HepG2 (cell line): Measurements from ENCODE around the gene TBRG4. TPM values are rescaled to one million over a fixed set of nuclear protein-coding genes. Genes with fewer than 3 reads are reported as not detected.

ENCODE experiments used
- ATAC-seq: fragments of 200-7000 bp; cut with Tn5 transposase; 3 replicates; pipeline ENCODE4 v1.9.1; 2020; ENCODE audit warnings: mild to moderate bottlenecking, moderate library complexity
- BruUV-seq: library from RNA; stranded (reverse); fragments of 400-500 nt; replicated peaks from 2 replicates; lab custom pipeline; 2021; lab: Mats Ljungman, UMichigan
- CTCF ChIA-PET: fragments of 300-600 bp; formaldehyde crosslinking; extraction: SDS; loops from one replicate; lab custom pipeline; 2021; ENCODE audit warnings: low total read pairs, inconsistent platforms, low intra/inter-chr PET ratio; lab: Yijun Ruan, JAX
- POLR2A ChIA-PET: fragments of 350-600 bp; sonication (Branson Sonifier 250); formaldehyde crosslinking; loops from one replicate; lab custom pipeline; 2020; ENCODE audit warnings: antibody characterized with exemption, inconsistent platforms; lab: Yijun Ruan, JAX
- DNase-seq: peaks from one replicate; pipeline ENCODE4 v3.0.0-alpha.2; 2015; ENCODE audit warnings: low spot score
- FAIRE-seq: peaks from 3 replicates; lab custom pipeline; 2011; peaks lifted over from hg19 to GRCh38; lab: Jason Lieb, UNC
- H2AFZ ChIP-seq: one replicate; pipeline ENCODE4 v1.6.1; 2011; ENCODE audit warnings: low read length, inconsistent platforms
- H3K27ac ChIP-seq: fragments of 300-600 bp; 3 replicates; pipeline ENCODE4 v1.8.0; 2011; ENCODE audit warnings: mixed run types, mild to moderate bottlenecking, mixed read lengths, low read length, inconsistent platforms; ENCODE audit not compliant: insufficient read depth; ENCODE audit errors: extremely low read length
- H3K27me3 ChIP-seq, 2 experiments: fragments of 200-600 bp in 1 of 2; 2 replicates in 1 of 2; 3 replicates in 1 of 2; pipeline versions ENCODE4 v1.6.0 to v1.8.0; 2011; ENCODE audit warnings: low read length in 2 of 2, mild to moderate bottlenecking in 2 of 2, moderate library complexity in 2 of 2, inconsistent platforms in 1 of 2; ENCODE audit not compliant: insufficient read depth in 2 of 2, control insufficient read depth in 1 of 2
- H3K36me3 ChIP-seq, 2 experiments: fragments of 200-600 bp in 1 of 2; replicated peaks in 1 of 2; 2 replicates in 1 of 2; 3 replicates in 1 of 2; pipeline versions ENCODE4 v1.5.1 to v1.8.0; 2011; ENCODE audit warnings: low read length in 2 of 2, inconsistent platforms in 1 of 2; ENCODE audit not compliant: insufficient read depth in 2 of 2, control insufficient read depth in 1 of 2
- H3K4me1 ChIP-seq: 2 replicates; pipeline ENCODE4 v1.5.1; 2012; ENCODE audit warnings: low read length, inconsistent platforms; ENCODE audit not compliant: insufficient read depth
- H3K4me2 ChIP-seq: 2 replicates; pipeline ENCODE4 v1.6.0; 2011; ENCODE audit warnings: low read depth, low read length, inconsistent platforms
- H3K4me3 ChIP-seq, 3 experiments: fragments of 200-600 bp in 1 of 3; sonication (generic), shearing (Covaris generic) in 1 of 3; replicated peaks in 1 of 3; 2 replicates each; pipeline ENCODE4 v1.5.1; 2011 to 2016; ENCODE audit warnings: low read length in 3 of 3, inconsistent platforms in 2 of 3, low read depth in 2 of 3, mild to moderate bottlenecking in 2 of 3, control low read depth in 1 of 3, mixed read lengths in 1 of 3; ENCODE audit not compliant: insufficient read depth in 1 of 3
- H3K79me2 ChIP-seq: one replicate; pipeline ENCODE4 v1.6.1; 2011; ENCODE audit warnings: low read length, inconsistent platforms; ENCODE audit not compliant: insufficient read depth
- H3K9ac ChIP-seq: 2 replicates; pipeline ENCODE4 v1.6.0; 2011; ENCODE audit warnings: mild to moderate bottlenecking, low read depth, low read length, inconsistent platforms; ENCODE audit not compliant: insufficient read depth
- H3K9me3 ChIP-seq: 2 replicates; pipeline ENCODE4 v1.5.1; 2012; ENCODE audit warnings: mild to moderate bottlenecking, low read length
- H4K20me1 ChIP-seq: 2 replicates; pipeline ENCODE4 v1.6.0; 2011; ENCODE audit warnings: inconsistent platforms, mild to moderate bottlenecking, low read length, moderate library complexity; ENCODE audit not compliant: insufficient read depth
- DDIT3 ChIP-seq: sonication (generic); formaldehyde crosslinking; IDR thresholded peaks from 2 replicates; pipeline ENCODE4 v1.4.0; 2020; ENCODE audit warnings: mild to moderate bottlenecking, missing genetic modification reagents
- ZNF382 ChIP-seq: sonication (generic); formaldehyde crosslinking; IDR thresholded peaks from 2 replicates; pipeline ENCODE4 v1.5.0; 2020; ENCODE audit warnings: missing genetic modification reagents, mild to moderate bottlenecking, borderline replicate concordance
- ZNF7 ChIP-seq: IDR thresholded peaks from 2 replicates; pipeline ENCODE4 v1.6.1; 2016; ENCODE audit warnings: missing biosample characterization, missing genetic modification reagents
- ZSCAN21 ChIP-seq: sonication (generic); formaldehyde crosslinking; IDR thresholded peaks from 2 replicates; pipeline ENCODE4 v1.8.0; 2022; ENCODE audit warnings: mild to moderate bottlenecking, missing genetic modification reagents, moderate library complexity, borderline replicate concordance
- WGBS: methylation state at CpG from one replicate; pipeline ENCODE4 v1.1.6; 2017; ENCODE audit warnings: low lambda C conversion rate; 5-methylcytosine and 5-hydroxymethylcytosine counted together
- in situ Hi-C: cut with HindIII; loops from 2 replicates; pipeline ENCODE4 v1.10.0; 2017; ENCODE audit warnings: low pct_unique_long_range_greater_than_20kb; ENCODE audit not compliant: extremely low pct_ligation_motif_present
- intact Hi-C: fragments of 100-400 bp; cut with micrococcal nuclease; formaldehyde crosslinking; loops from one replicate; pipeline ENCODE4 v1.10.0; 2022; ENCODE audit not compliant: unreplicated experiment
- polyA plus RNA-seq, 8 experiments: library from polyadenylated mRNA; depleted of rRNA in 3 of 8; stranded (reverse) in 7 of 8; unstranded in 1 of 8; fragments of >200 nt; fragmentation: Illumina TruSeq in 4 of 8; extraction: Trizol in 4 of 8; gene quantifications; 2 replicates each; pipeline versions ENCODE4 v1.2.1 to v1.2.3, GENCODE V29; 2011 to 2016; ENCODE audit warnings: low read depth in 4 of 8, missing spikeins in 1 of 8, mixed read lengths in 1 of 8; ENCODE audit not compliant: insufficient read depth in 1 of 8
- total RNA-seq, 5 experiments: library from RNA; depleted of rRNA; stranded (reverse); fragments of >200 nt; fragmentation: Illumina TruSeq; extraction: Trizol; gene quantifications; 2 replicates each; pipeline ENCODE4 v1.2.3, GENCODE V29; 2016; ENCODE audit warnings: low read depth in 1 of 5
- TF ChIP-seq, protein P1 (sequence below): sonication (generic); formaldehyde crosslinking; IDR thresholded peaks from 2 replicates; pipeline ENCODE4 v1.4.0; 2020; ENCODE audit warnings: mild to moderate bottlenecking, missing genetic modification reagents
- TF ChIP-seq, protein P2 (sequence below): sonication (generic); formaldehyde crosslinking; IDR thresholded peaks from 2 replicates; pipeline ENCODE4 v1.4.0; 2020; ENCODE audit warnings: mild to moderate bottlenecking, missing genetic modification reagents

The TBRG4 gene
- total and polyA plus RNA-seq, 2 of the 13 experiments (the other 11 are each of a cell fraction or from before 2014, with no cell fraction given) = 87.8 to 107 TPM

GRCh38 chr7:45157653-45158401 lies 46.3 kb upstream of the TBRG4 start, which contains the start of gene RAMP3:
TSS of gene RAMP3 (plus strand) at chr7:45157791. CDS start at chr7:45157829, 38 bp downstream.
- ChIA-PET CTCF (no interaction called here), POLR2A (no interaction called here)
- in situ Hi-C loops (loop anchor here (25.0 kb wide), 1 partner anchor 429 kb away; no protein-coding TSS in a partner anchor), intact Hi-C loops (loop anchor here (10.0 kb wide), 1 partner anchor 427 kb away; no protein-coding TSS in a partner anchor)
- WGBS = 23% methylated on average over 7 of the region's 56 CpGs
- no TSS peak for BruUV-seq
- H3K9me3 ChIP-seq = no peaks in the 10 kb centered on the region
- TF ChIP-seq ZNF382 (CRISPR knock-in tag) (no peak), DDIT3 (CRISPR knock-in tag) (no peak)
- TF ChIP-seq, protein P1, sequence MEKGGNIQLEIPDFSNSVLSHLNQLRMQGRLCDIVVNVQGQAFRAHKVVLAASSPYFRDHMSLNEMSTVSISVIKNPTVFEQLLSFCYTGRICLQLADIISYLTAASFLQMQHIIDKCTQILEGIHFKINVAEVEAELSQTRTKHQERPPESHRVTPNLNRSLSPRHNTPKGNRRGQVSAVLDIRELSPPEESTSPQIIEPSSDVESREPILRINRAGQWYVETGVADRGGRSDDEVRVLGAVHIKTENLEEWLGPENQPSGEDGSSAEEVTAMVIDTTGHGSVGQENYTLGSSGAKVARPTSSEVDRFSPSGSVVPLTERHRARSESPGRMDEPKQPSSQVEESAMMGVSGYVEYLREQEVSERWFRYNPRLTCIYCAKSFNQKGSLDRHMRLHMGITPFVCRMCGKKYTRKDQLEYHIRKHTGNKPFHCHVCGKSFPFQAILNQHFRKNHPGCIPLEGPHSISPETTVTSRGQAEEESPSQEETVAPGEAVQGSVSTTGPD (CRISPR knock-in tag) = no peak
- no peaks in the 10 kb centered on the region for H3K36me3 ChIP-seq
- peaks cover 7 to 57% of the 10 kb centered on the region in 2 experiments; a peak in 4 of 5 replicates for H3K27me3 ChIP-seq
- H3K9ac ChIP-seq = no peak within 1 kb of the TSS
- no peak within 1 kb of the TSS for H3K4me2 ChIP-seq
- H3K4me3 ChIP-seq = no peak within 1 kb of the TSS
- no peak within 1 kb of the TSS for H2AFZ ChIP-seq
- no peak within 1 kb of the TSS for H3K27ac ChIP-seq
- FAIRE-seq (no peak), DNase-seq (no peak), ATAC-seq (no peak)
- H4K20me1 ChIP-seq = no peaks in the 10 kb centered on the region
- H3K79me2 ChIP-seq = no peaks in the 10 kb centered on the region
- no peaks in the 10 kb centered on the region for H3K4me1 ChIP-seq

- Histone ChIP-seq H3K36me3 (no peaks in the 10 kb centered on the region), H3K4me3 (no peak overlapping the region), H3K4me1 (no peaks in the 10 kb centered on the region), H3K79me2 (no peaks in the 10 kb centered on the region), H3K9ac (no peak overlapping the region), H3K27me3 (peaks cover 7 to 60% of the 10 kb centered on the region in 2 experiments; a peak in 4 of 5 replicates), H3K9me3 (no peaks in the 10 kb centered on the region), H4K20me1 (no peaks in the 10 kb centered on the region), H2AFZ (no peak overlapping the region), H3K4me2 (no peak overlapping the region), H3K27ac (no peak overlapping the region)
- no peak for ATAC-seq
- intact Hi-C loops (loop anchor here (10.0 kb wide), 1 partner anchor 428 kb away; no protein-coding TSS in a partner anchor), in situ Hi-C loops (loop anchor here (25.0 kb wide), 1 partner anchor 430 kb away; no protein-coding TSS in a partner anchor)
- 33% methylated on average over 12 of the region's 14 CpGs for WGBS
- ChIA-PET POLR2A (no interaction called here), CTCF (no interaction called here)
- no peak for FAIRE-seq
- no TSS peak for BruUV-seq
- DNase-seq = no peak
- TF ChIP-seq ZSCAN21 (CRISPR knock-in tag) (no peak), ZNF7 (no peak)
- TF ChIP-seq, protein P2, sequence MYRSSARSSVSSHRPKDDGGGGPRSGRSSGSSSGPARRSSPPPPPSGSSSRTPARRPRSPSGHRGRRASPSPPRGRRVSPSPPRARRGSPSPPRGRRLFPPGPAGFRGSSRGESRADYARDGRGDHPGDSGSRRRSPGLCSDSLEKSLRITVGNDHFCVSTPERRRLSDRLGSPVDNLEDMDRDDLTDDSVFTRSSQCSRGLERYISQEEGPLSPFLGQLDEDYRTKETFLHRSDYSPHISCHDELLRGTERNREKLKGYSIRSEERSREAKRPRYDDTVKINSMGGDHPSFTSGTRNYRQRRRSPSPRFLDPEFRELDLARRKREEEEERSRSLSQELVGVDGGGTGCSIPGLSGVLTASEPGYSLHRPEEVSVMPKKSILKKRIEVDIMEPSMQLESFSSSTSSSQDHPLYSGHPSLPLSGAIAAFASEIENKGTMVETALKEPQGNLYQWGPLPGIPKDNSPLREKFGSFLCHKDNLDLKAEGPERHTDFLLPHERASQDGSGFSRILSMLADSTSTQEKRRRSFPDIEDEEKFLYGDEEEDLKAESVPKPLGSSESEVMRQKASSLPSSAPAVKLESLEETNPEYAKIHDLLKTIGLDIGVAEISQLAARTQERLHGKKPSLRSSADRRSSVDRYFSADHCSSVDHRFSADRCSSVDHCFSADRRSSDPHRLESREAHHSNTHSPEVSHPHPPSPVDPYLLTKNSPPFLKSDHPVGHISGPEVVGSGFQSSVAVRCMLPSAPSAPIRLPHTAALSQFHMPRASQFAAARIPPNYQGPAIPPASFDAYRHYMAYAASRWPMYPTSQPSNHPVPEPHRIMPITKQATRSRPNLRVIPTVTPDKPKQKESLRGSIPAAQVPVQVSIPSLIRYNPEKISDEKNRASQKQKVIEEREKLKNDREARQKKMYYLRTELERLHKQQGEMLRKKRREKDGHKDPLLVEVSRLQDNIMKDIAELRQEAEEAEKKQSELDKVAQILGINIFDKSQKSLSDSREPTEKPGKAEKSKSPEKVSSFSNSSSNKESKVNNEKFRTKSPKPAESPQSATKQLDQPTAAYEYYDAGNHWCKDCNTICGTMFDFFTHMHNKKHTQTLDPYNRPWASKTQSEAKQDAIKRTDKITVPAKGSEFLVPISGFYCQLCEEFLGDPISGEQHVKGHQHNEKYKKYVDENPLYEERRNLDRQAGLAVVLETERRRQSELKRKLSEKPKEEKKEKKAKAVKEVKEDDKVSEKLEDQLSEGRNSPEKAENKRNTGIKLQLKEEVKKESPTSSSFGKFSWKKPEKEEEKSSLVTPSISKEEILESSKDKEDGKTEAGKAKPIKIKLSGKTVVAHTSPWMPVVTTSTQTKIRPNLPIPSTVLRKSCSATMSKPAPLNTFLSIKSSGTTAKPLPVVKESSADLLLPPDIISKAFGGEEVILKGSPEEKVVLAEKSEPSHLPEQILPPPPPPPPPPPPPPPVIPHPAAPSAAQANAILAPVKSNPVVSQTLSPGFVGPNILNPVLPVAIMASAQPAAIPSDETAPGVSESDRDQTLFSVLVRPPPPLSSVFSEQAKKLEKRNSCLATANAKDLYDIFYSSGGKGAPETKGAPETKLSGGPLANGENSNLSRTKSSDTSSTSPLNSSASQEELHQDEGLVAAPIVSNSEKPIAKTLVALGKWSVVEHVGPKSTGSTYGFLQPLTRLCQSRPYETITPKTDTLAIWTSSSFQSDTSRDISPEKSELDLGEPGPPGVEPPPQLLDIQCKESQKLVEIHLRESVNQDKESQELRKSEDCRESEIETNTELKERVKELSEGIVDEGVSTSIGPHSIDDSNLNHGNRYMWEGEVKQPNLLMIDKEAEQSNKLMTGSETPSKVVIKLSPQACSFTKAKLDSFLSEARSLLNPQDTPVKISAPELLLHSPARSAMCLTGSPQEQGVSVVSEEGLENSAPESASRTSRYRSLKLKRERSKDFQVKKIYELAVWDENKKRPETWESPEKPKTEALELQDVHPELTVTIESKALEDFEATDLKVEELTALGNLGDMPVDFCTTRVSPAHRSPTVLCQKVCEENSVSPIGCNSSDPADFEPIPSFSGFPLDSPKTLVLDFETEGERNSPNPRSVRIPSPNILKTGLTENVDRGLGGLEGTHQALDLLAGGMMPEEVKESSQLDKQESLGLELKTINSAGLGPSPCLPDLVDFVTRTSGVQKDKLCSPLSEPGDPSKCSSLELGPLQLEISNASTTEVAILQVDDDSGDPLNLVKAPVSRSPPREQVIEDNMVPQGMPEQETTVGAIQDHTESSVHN (CRISPR knock-in tag) = no peak
Observed at GRCh38 chr7:45157286-45157652, 45.8 kb upstream of the TBRG4 start.
